Measurements from ENCODE around the gene TENM4.

TENM4 gene

GRCh38 chr11:78921509-78921908 is 519.3 kb downstream of the TENM4 start:
- no peaks in the 10 kb centered on the region for H3K9me3 ChIP-seq (ENCODE audit: insufficient read depth, low read length, severe bottlenecking)
- no peak for TF ChIP-seq CTCF (IDR thresholded peaks at IDR 0.05; ENCODE audit: borderline replicate concordance, extremely low read depth, low read length, poor library complexity, severe bottlenecking)
- TF ChIP-seq EZH2 (IDR thresholded peaks at IDR 0.05; ENCODE audit: borderline replicate concordance, low read depth, low read length, severe bottlenecking) = no peak
- H3K4me3 ChIP-seq (ENCODE audit: low read depth in 1 of 2, low read length in 2 of 2) = no peak overlapping the region
- no peak overlapping the region for H3K4me2 ChIP-seq (ENCODE audit: insufficient read depth, low read length)
- H4K20me1 ChIP-seq (ENCODE audit: insufficient read depth, low read length) = no peaks in the 10 kb centered on the region
- H3K27ac ChIP-seq (ENCODE audit: low read length) = no peak overlapping the region
- H3K79me2 ChIP-seq (ENCODE audit: insufficient read depth, low read length) = no peaks in the 10 kb centered on the region
- H3K4me1 ChIP-seq (ENCODE audit: insufficient read depth, low read length) = no peaks in the 10 kb centered on the region
- peaks cover 15% of the 10 kb centered on the region for H3K27me3 ChIP-seq (ENCODE audit: insufficient read depth, low read length, poor library complexity)
- peak; percentile 74 for ATAC-seq (ENCODE audit: insufficient read depth, low read depth)
- H2AFZ ChIP-seq (ENCODE audit: low read depth, low read length) = no peak overlapping the region
- no peaks in the 10 kb centered on the region for H3K36me3 ChIP-seq (ENCODE audit: insufficient read depth, low read length)
- H3K9ac ChIP-seq (ENCODE audit: low read depth, low read length) = no peak overlapping the region
- DNase-seq = peak; percentile 24

DNA sequence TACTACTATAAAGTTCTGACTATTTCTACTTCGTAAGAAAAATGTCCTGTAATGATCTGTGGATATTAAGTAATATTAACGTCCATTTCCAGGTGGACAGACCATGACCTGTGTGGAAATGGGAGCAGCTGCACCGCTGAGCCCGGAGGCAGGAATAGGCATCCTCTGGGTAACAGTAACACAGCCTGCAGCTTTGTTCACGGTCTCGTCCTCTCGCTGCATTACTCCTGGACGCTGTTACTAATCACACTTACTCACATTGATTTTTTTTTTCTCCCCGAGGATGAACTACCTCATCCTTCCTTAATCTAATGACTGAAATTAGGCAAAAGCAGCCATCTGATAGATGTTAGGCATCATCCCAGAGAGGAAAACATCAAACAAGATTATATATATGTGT is 520.5 kb downstream of the TENM4 start:
- Histone ChIP-seq H3K9ac (ENCODE audit: low read depth, low read length) (no peak overlapping the region), H4K20me1 (ENCODE audit: insufficient read depth, low read length) (no peaks in the 10 kb centered on the region), H3K27me3 (ENCODE audit: insufficient read depth, low read length, poor library complexity) (peaks cover 11% of the 10 kb centered on the region), H3K4me2 (ENCODE audit: insufficient read depth, low read length) (no peak overlapping the region), H3K79me2 (ENCODE audit: insufficient read depth, low read length) (no peaks in the 10 kb centered on the region), H2AFZ (ENCODE audit: low read depth, low read length) (no peak overlapping the region), H3K27ac (ENCODE audit: low read length) (no peak overlapping the region), H3K36me3 (ENCODE audit: insufficient read depth, low read length) (no peaks in the 10 kb centered on the region), H3K9me3 (ENCODE audit: insufficient read depth, low read length, severe bottlenecking) (no peaks in the 10 kb centered on the region), H3K4me3 (ENCODE audit: low read depth in 1 of 2, low read length in 2 of 2) (no peak overlapping the region), H3K4me1 (ENCODE audit: insufficient read depth, low read length) (no peaks in the 10 kb centered on the region)
- TF ChIP-seq EZH2 (IDR thresholded peaks at IDR 0.05; ENCODE audit: borderline replicate concordance, low read depth, low read length, severe bottlenecking) (no peak), CTCF (IDR thresholded peaks at IDR 0.05; ENCODE audit: borderline replicate concordance, extremely low read depth, low read length, poor library complexity, severe bottlenecking) (no peak)
- DNase-seq (no peak), ATAC-seq (ENCODE audit: insufficient read depth, low read depth) (no peak)

GRCh38 chr11:78916759-78917158 is 524.1 kb downstream of the TENM4 start:
- H4K20me1 ChIP-seq (ENCODE audit: insufficient read depth, low read length) = no peaks in the 10 kb centered on the region
- TF ChIP-seq CTCF (IDR thresholded peaks at IDR 0.05; ENCODE audit: borderline replicate concordance, extremely low read depth, low read length, poor library complexity, severe bottlenecking) = peak; percentile 5
- no peak for TF ChIP-seq EZH2 (IDR thresholded peaks at IDR 0.05; ENCODE audit: borderline replicate concordance, low read depth, low read length, severe bottlenecking)
- H3K4me2 ChIP-seq (ENCODE audit: insufficient read depth, low read length) = no peak overlapping the region
- H3K36me3 ChIP-seq (ENCODE audit: insufficient read depth, low read length) = no peaks in the 10 kb centered on the region
- no peak overlapping the region for H3K9ac ChIP-seq (ENCODE audit: low read depth, low read length)
- no peak overlapping the region for H3K4me3 ChIP-seq (ENCODE audit: low read depth in 1 of 2, low read length in 2 of 2)
- no peak overlapping the region for H3K27ac ChIP-seq (ENCODE audit: low read length)
- no peaks in the 10 kb centered on the region for H3K9me3 ChIP-seq (ENCODE audit: insufficient read depth, low read length, severe bottlenecking)
- peaks cover 12% of the 10 kb centered on the region for H3K27me3 ChIP-seq (ENCODE audit: insufficient read depth, low read length, poor library complexity)
- ATAC-seq (ENCODE audit: insufficient read depth, low read depth) = no peak
- no peak for DNase-seq
- no peaks in the 10 kb centered on the region for H3K4me1 ChIP-seq (ENCODE audit: insufficient read depth, low read length)
- H2AFZ ChIP-seq (ENCODE audit: low read depth, low read length) = no peak overlapping the region
- no peaks in the 10 kb centered on the region for H3K79me2 ChIP-seq (ENCODE audit: insufficient read depth, low read length)

- Histone ChIP-seq H4K20me1 (ENCODE audit: insufficient read depth, low read length) (no peaks in the 10 kb centered on the region), H3K9ac (ENCODE audit: low read depth, low read length) (no peak overlapping the region), H3K79me2 (ENCODE audit: insufficient read depth, low read length) (no peaks in the 10 kb centered on the region), H3K4me3 (ENCODE audit: low read depth in 1 of 2, low read length in 2 of 2) (no peak overlapping the region), H3K4me1 (ENCODE audit: insufficient read depth, low read length) (no peaks in the 10 kb centered on the region), H3K4me2 (ENCODE audit: insufficient read depth, low read length) (no peak overlapping the region), H3K27me3 (ENCODE audit: insufficient read depth, low read length, poor library complexity) (peaks cover 12% of the 10 kb centered on the region), H2AFZ (ENCODE audit: low read depth, low read length) (no peak overlapping the region), H3K36me3 (ENCODE audit: insufficient read depth, low read length) (no peaks in the 10 kb centered on the region), H3K27ac (ENCODE audit: low read length) (no peak overlapping the region), H3K9me3 (ENCODE audit: insufficient read depth, low read length, severe bottlenecking) (no peaks in the 10 kb centered on the region)
- no peak for DNase-seq
- no peak for ATAC-seq (ENCODE audit: insufficient read depth, low read depth)
- TF ChIP-seq CTCF (IDR thresholded peaks at IDR 0.05; ENCODE audit: borderline replicate concordance, extremely low read depth, low read length, poor library complexity, severe bottlenecking) = no peak
- no peak for TF ChIP-seq EZH2 (IDR thresholded peaks at IDR 0.05; ENCODE audit: borderline replicate concordance, low read depth, low read length, severe bottlenecking)
These were observed 526.3 kb downstream of the TENM4 start for GRCh38 chr11:78914503-78914902.

Data from DND-41 (cell line).